Peyer's patch (tissue), 4 donors: ENCODE measurements around the gene DLD.

Source experiments
- CTCF ChIP-seq, 6 experiments: fragments of 450-650 bp in 4 of 6; fragments of 200-600 bp in 2 of 6; sonication (generic) in 1 of 6; IDR thresholded peaks; one replicate each; pipeline ENCODE4 v1.5.1; 2017 to 2019; ENCODE audit warnings: antibody characterized with exemption in 6 of 6, mild to moderate bottlenecking in 3 of 6, moderate library complexity in 1 of 6
- POLR2A ChIP-seq, 2 donors: fragments of 450-650 bp; IDR thresholded peaks; one replicate each; pipeline ENCODE4 v1.5.1; 2017; ENCODE audit warnings: antibody characterized with exemption in 2 of 2, mild to moderate bottlenecking in 2 of 2, moderate library complexity in 2 of 2

- TF ChIP-seq CTCF (IDR thresholded peaks at IDR 0.05) (no peak), POLR2A (IDR thresholded peaks at IDR 0.05) (no peak)
Measured at GRCh38 chr7:107913851-107914250, 22.9 kb downstream of the DLD start.
